ENCODE data around the gene RNF180.

The RNF180 gene

GRCh38 chr5:64201996-64202395 is 36.4 kb downstream of the RNF180 start:
- no peak for ATAC-seq
- TF ChIP-seq ZNF70 (CRISPR knock-in tag; IDR thresholded peaks at IDR 0.05) (no peak), OSR1 (CRISPR knock-in tag; IDR thresholded peaks at IDR 0.05) (no peak), GLIS3 (CRISPR knock-in tag; IDR thresholded peaks at IDR 0.05) (no peak), ESRRG (CRISPR knock-in tag; IDR thresholded peaks at IDR 0.05) (no peak), TCF4 (CRISPR knock-in tag; IDR thresholded peaks at IDR 0.05; ENCODE audit: borderline replicate concordance) (no peak), ZFP30 (CRISPR knock-in tag; IDR thresholded peaks at IDR 0.05) (no peak), ZNF8 (CRISPR knock-in tag; IDR thresholded peaks at IDR 0.05) (no peak), TSHZ2 (CRISPR knock-in tag; IDR thresholded peaks at IDR 0.05) (no peak), BACH2 (CRISPR knock-in tag; IDR thresholded peaks at IDR 0.05; ENCODE audit: borderline replicate concordance) (no peak)

GRCh38 chr5:64206653-64207052 is 41.0 kb downstream of the RNF180 start:
- no peak for TF ChIP-seq RARB (CRISPR knock-in tag; IDR thresholded peaks at IDR 0.05)
- no peak for TF ChIP-seq TSHZ2 (CRISPR knock-in tag; IDR thresholded peaks at IDR 0.05)
- no peak for TF ChIP-seq ZNF70 (CRISPR knock-in tag; IDR thresholded peaks at IDR 0.05)
- no peak for TF ChIP-seq ZNF565 (CRISPR knock-in tag; conservative IDR thresholded peaks at IDR 0.05; ENCODE audit: low read depth)
- no peak for TF ChIP-seq ZFP3 (CRISPR knock-in tag; IDR thresholded peaks at IDR 0.05)
- no peak for TF ChIP-seq TOX (CRISPR knock-in tag; IDR thresholded peaks at IDR 0.05; ENCODE audit: borderline replicate concordance)
- no peak for TF ChIP-seq ZFP30 (CRISPR knock-in tag; IDR thresholded peaks at IDR 0.05)
- TF ChIP-seq BACH2 (CRISPR knock-in tag; IDR thresholded peaks at IDR 0.05; ENCODE audit: borderline replicate concordance), result no peak
- TF ChIP-seq CSRNP3 (CRISPR knock-in tag; IDR thresholded peaks at IDR 0.05), result no peak
- no peak for TF ChIP-seq ESRRG (CRISPR knock-in tag; IDR thresholded peaks at IDR 0.05)
- TF ChIP-seq CSDC2 (CRISPR knock-in tag; IDR thresholded peaks at IDR 0.05), result no peak
- no peak for TF ChIP-seq OSR1 (CRISPR knock-in tag; IDR thresholded peaks at IDR 0.05)
- ATAC-seq, result no peak

GRCh38 chr5:64207978-64208377 is 42.3 kb downstream of the RNF180 start:
- ATAC-seq, result no peak
- TF ChIP-seq TSHZ2 (CRISPR knock-in tag; IDR thresholded peaks at IDR 0.05), result no peak
- no peak for TF ChIP-seq TCF4 (CRISPR knock-in tag; IDR thresholded peaks at IDR 0.05; ENCODE audit: borderline replicate concordance)
- no peak for TF ChIP-seq OSR1 (CRISPR knock-in tag; IDR thresholded peaks at IDR 0.05)
- TF ChIP-seq ZNF70 (CRISPR knock-in tag; IDR thresholded peaks at IDR 0.05), result no peak
- TF ChIP-seq ZNF8 (CRISPR knock-in tag; IDR thresholded peaks at IDR 0.05), result no peak
- TF ChIP-seq ZFP30 (CRISPR knock-in tag; IDR thresholded peaks at IDR 0.05), result no peak
- no peak for TF ChIP-seq ARNTL (CRISPR knock-in tag; IDR thresholded peaks at IDR 0.05; ENCODE audit: borderline replicate concordance, low read depth)
- TF ChIP-seq ESRRG (CRISPR knock-in tag; IDR thresholded peaks at IDR 0.05), result no peak
- TF ChIP-seq RARB (CRISPR knock-in tag; IDR thresholded peaks at IDR 0.05), result no peak
- TF ChIP-seq GLIS3 (CRISPR knock-in tag; IDR thresholded peaks at IDR 0.05), result no peak
- no peak for TF ChIP-seq TOX (CRISPR knock-in tag; IDR thresholded peaks at IDR 0.05; ENCODE audit: borderline replicate concordance)
- TF ChIP-seq POU6F1 (CRISPR knock-in tag; IDR thresholded peaks at IDR 0.05; ENCODE audit: borderline replicate concordance, low read depth), result no peak
- TF ChIP-seq ISL1 (CRISPR knock-in tag; IDR thresholded peaks at IDR 0.05), result no peak
- TF ChIP-seq CREB5 (CRISPR knock-in tag; IDR thresholded peaks at IDR 0.05; ENCODE audit: low read depth), result no peak
- TF ChIP-seq BACH2 (CRISPR knock-in tag; IDR thresholded peaks at IDR 0.05; ENCODE audit: borderline replicate concordance), result no peak
- no peak for TF ChIP-seq ZFP3 (CRISPR knock-in tag; IDR thresholded peaks at IDR 0.05)
- TF ChIP-seq PATZ1 (CRISPR knock-in tag; IDR thresholded peaks at IDR 0.05; ENCODE audit: borderline replicate concordance), result no peak
- no peak for TF ChIP-seq ZC3H10 (CRISPR knock-in tag; IDR thresholded peaks at IDR 0.05)
